Measurements from ENCODE around the gene SPAG4. TPM values are rescaled to one million over a fixed set of nuclear protein-coding genes. Genes with fewer than 3 reads are reported as not detected.

The SPAG4 gene
- total and polyA plus RNA-seq, 8 donors, result 1.5 to 3.5 (median 2.2) TPM

DNA sequence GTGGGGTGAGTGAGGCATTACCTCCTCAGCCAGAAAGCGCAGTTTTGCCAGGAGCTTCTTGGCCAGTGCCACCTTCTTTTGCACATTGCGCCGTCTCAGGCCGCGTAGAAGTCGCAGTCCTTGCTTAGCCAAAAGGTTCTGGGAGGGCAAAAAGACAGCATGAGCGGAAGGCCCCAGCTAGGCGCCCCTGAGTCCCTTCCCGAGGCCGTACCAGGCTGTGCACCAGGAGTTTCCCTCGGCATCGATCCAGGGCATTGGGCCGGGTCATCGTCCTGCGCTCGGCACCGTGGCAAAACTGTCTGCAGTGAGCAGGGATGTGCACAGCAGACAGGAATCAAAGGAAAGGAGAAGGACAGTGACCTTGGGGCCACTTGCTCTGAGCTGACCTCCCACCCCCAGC lies 20.2 kb upstream of the SPAG4 start:
- Histone ChIP-seq H3K9me3 (no peaks in the 10 kb centered on the region), H3K27me3 (peaks cover 0 to 13% of the 10 kb centered on the region in 2 donors), H3K4me3 (no peak overlapping the region), H3K27ac (no peak overlapping the region), H3K4me1 (peaks cover 0 to under 1% of the 10 kb centered on the region in 2 donors), H3K36me3 (no peaks in the 10 kb centered on the region)
- no peak for ATAC-seq
- DNase-seq, result peak in 2 of 4 donors; percentile 22 to 41
- TF ChIP-seq, protein P1, sequence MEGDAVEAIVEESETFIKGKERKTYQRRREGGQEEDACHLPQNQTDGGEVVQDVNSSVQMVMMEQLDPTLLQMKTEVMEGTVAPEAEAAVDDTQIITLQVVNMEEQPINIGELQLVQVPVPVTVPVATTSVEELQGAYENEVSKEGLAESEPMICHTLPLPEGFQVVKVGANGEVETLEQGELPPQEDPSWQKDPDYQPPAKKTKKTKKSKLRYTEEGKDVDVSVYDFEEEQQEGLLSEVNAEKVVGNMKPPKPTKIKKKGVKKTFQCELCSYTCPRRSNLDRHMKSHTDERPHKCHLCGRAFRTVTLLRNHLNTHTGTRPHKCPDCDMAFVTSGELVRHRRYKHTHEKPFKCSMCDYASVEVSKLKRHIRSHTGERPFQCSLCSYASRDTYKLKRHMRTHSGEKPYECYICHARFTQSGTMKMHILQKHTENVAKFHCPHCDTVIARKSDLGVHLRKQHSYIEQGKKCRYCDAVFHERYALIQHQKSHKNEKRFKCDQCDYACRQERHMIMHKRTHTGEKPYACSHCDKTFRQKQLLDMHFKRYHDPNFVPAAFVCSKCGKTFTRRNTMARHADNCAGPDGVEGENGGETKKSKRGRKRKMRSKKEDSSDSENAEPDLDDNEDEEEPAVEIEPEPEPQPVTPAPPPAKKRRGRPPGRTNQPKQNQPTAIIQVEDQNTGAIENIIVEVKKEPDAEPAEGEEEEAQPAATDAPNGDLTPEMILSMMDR (IDR thresholded peaks at IDR 0.05), result no peak
- intact Hi-C loops (cut with DNase I), result no loop called here

DNA sequence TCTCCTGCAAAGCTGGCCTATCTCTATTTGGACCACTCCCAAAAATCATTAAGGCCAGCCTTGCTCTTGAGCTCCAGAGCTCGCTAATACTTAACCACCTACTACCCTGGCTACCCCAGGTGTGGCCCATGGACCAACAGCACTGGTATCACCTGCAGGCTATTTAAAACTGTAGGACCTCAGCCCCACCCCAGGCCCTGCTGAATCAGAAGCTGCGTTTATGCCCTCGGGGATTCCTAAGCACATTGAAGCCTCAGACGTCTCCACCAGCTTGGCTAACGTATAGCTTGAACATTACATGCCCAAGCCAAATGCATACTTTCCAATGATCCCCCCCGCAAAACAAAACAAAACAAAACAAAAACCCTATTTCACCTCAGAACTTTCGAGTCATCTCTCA lies 19.7 kb upstream of the SPAG4 start:
- Histone ChIP-seq H3K27ac (no peak overlapping the region), H3K36me3 (no peaks in the 10 kb centered on the region), H3K27me3 (peaks cover 4 to 18% of the 10 kb centered on the region in 2 donors), H3K4me3 (no peak overlapping the region), H3K9me3 (no peaks in the 10 kb centered on the region), H3K4me1 (peaks cover 4 to 5% of the 10 kb centered on the region in 2 donors)
- DNase-seq (no peak), ATAC-seq (no peak)
- intact Hi-C loops (cut with DNase I), result no loop called here
- TF ChIP-seq, protein P1 (IDR thresholded peaks at IDR 0.05), result no peak

- DNase-seq, result peak in 1 of 4 donors; percentile 4
- H3K36me3 ChIP-seq, result no peaks in the 10 kb centered on the region
- TF ChIP-seq, protein P1 (IDR thresholded peaks at IDR 0.05), result no peak
- H3K9me3 ChIP-seq, result no peaks in the 10 kb centered on the region
- H3K4me3 ChIP-seq, result no peak overlapping the region
- no peak overlapping the region for H3K27ac ChIP-seq
- intact Hi-C loops (cut with DNase I), result no loop called here
- ATAC-seq, result no peak
- peaks cover 10 to 31% of the 10 kb centered on the region in 2 donors for H3K27me3 ChIP-seq
- H3K4me1 ChIP-seq, result peaks cover 10 to 18% of the 10 kb centered on the region in 2 donors
Observed at GRCh38 chr20:35597186-35597585, 18.4 kb upstream of the SPAG4 start.

DNA sequence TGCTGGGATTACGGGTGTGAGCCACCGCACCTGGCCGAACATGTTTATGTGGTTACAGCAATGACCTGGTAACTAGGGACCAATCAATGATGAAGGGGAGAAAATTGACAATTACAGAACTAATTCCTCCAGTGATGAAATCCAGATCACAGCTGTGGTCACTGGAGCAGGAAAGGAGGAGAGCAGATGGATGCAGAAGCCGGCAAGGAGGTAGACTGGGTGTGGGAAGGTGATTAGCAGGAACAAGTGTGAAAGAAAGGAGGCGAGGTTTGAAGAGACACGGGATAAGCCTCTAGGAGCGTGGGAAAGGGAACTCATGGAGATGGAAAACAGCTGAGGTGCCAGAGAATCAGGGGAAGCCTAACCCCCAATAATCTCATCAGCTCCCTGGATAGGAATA lies 17.2 kb upstream of the SPAG4 start:
- Histone ChIP-seq H3K4me1 (peaks cover 10 to 20% of the 10 kb centered on the region in 2 donors), H3K36me3 (no peaks in the 10 kb centered on the region), H3K9me3 (no peaks in the 10 kb centered on the region), H3K4me3 (no peak overlapping the region), H3K27ac (no peak overlapping the region), H3K27me3 (peaks cover 10 to 33% of the 10 kb centered on the region in 2 donors)
- ATAC-seq (no peak), DNase-seq (peak in 1 of 4 donors; percentile 14)
- intact Hi-C loops (cut with DNase I), result no loop called here
- TF ChIP-seq, protein P1 (IDR thresholded peaks at IDR 0.05), result no peak

DNA sequence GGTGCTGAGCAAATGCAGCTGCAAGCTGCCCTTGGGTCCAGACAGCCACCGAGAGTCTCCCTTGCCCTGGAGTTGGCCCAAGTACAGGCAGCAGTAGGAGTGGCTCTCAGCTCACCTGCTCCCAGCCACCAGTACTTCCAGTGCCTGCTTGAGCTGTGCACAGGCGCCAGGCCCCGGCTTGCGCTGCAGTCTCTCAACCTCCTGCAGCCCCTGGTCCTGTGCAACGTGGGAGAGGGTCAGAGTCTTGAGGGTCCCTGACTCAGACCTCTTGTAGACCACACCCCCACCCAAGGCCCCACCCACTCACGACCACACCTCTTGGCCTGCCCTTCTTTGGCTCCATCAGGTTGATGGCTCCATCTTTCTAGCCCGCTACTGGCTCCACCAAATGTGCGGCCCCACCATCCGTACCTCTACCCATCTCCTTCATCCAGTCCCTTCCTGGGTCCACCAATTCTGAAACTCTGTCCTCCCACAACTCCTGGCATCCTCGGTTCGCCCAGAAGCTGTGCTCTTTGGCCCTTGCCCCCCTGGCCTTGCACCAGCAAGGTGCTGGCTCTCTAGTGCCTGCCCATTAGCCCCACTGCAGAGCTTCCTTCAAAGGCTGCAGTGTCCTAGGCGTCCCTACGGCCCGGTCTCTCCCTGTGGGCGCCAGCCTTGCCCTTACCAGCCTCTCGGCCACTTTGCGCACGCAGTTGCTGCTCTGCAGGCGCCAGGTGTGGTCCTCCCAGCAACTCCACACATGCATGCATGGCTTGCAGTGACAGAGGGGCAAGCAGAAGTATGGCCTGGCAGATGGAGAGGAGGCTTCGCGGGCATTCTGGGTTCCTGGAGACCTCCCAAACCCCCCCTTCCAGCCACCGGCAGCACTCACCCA lies 16.5 kb upstream of the SPAG4 start:
- TF ChIP-seq, protein P1 (IDR thresholded peaks at IDR 0.05), result no peak
- DNase-seq, result peak in 2 of 4 donors; percentile 24 to 56
- intact Hi-C loops (cut with DNase I), result no loop called here
- H3K4me1 ChIP-seq, result peaks cover 10 to 20% of the 10 kb centered on the region in 2 donors
- H3K27ac ChIP-seq, result no peak overlapping the region
- H3K9me3 ChIP-seq, result no peaks in the 10 kb centered on the region
- no peak overlapping the region for H3K4me3 ChIP-seq
- peaks cover 10 to 33% of the 10 kb centered on the region in 2 donors for H3K27me3 ChIP-seq
- H3K36me3 ChIP-seq, result no peaks in the 10 kb centered on the region
- peak; percentile 79 for ATAC-seq

Data from left lung (tissue), 10 donors.